Transverse colon (tissue), 4 donors: ENCODE data around the gene DNAL1. TPM values are rescaled to one million over a fixed set of nuclear protein-coding genes. Genes with fewer than 3 reads are reported as not detected.

Experiments used
- DNase-seq: peaks from one replicate; pipeline ENCODE4 v3.0.0-alpha.2; 2019
- H3K27ac ChIP-seq, 4 donors: fragments of 200-600 bp; sonication (generic); 2 replicates each; pipeline ENCODE4 v1.5.1; 2016 to 2018; ENCODE audit warnings: inconsistent platforms in 4 of 4
- H3K27me3 ChIP-seq: fragments of 200-600 bp; sonication (generic); 2 replicates; pipeline ENCODE4 v1.5.1; 2017; ENCODE audit warnings: inconsistent platforms
- H3K36me3 ChIP-seq, 4 donors: fragments of 200-600 bp; sonication (generic); 2 replicates each; pipeline ENCODE4 v1.5.1; 2017 to 2019; ENCODE audit warnings: inconsistent platforms in 4 of 4
- H3K4me1 ChIP-seq, 4 donors: fragments of 200-600 bp; sonication (generic); 2 replicates each; pipeline ENCODE4 v1.5.1; 2017 to 2020; ENCODE audit warnings: inconsistent platforms in 4 of 4
- H3K4me3 ChIP-seq, 4 donors: fragments of 200-600 bp; sonication (generic); 1 replicate in 1 of 4; 2 replicates in 3 of 4; pipeline versions ENCODE4 v1.5.1 to v1.6.1; 2017 to 2019; ENCODE audit warnings: inconsistent platforms in 4 of 4
- H3K9me3 ChIP-seq, 2 donors: fragments of 200-600 bp; sonication (generic); 2 replicates each; pipeline ENCODE4 v1.5.1; 2017 to 2019; ENCODE audit warnings: inconsistent platforms in 2 of 2
- EP300 ChIP-seq: sonication (generic); formaldehyde crosslinking; IDR thresholded peaks from one replicate; pipeline ENCODE4 v1.6.1; 2017; ENCODE audit warnings: antibody characterized with exemption, low read depth
- POLR2A ChIP-seq: fragments of 450-650 bp; IDR thresholded peaks from one replicate; pipeline ENCODE4 v1.6.1; 2016; ENCODE audit warnings: antibody characterized with exemption, mild to moderate bottlenecking, moderate library complexity
- POLR2AphosphoS5 ChIP-seq, 3 donors: sonication (generic); formaldehyde crosslinking; IDR thresholded peaks; one replicate each; pipeline ENCODE4 v1.6.1; 2016; ENCODE audit warnings: antibody characterized with exemption in 3 of 3
- WGBS, 2 donors: methylation state at CpG; one replicate each; pipeline ENCODE4 v1.1.5; 2018; ENCODE audit warnings: low coverage in 1 of 2; 5-methylcytosine and 5-hydroxymethylcytosine counted together
- in situ Hi-C, 4 donors: fragments of 200-750 bp; cut with MboI; loops; one replicate each; pipeline versions ENCODE4 v1.15.0 to v1.15.1; 2017; ENCODE audit warnings: low sequenced_read_pairs in 3 of 4, low pct_ligation_motif_present in 1 of 4, low pct_unique_long_range_greater_than_20kb in 1 of 4
- intact Hi-C: fragments of 100-400 bp; cut with DNase I; formaldehyde crosslinking; loops from one replicate; pipeline ENCODE4 v1.15.1; 2023; ENCODE audit warnings: low total_unique reads
- total RNA-seq, 4 donors: library from RNA; depleted of rRNA; stranded (reverse); fragments of >200 nt; gene quantifications; one replicate each; pipeline ENCODE4 v1.1.0, GENCODE V29; 2016
- TF ChIP-seq, protein P1 (sequence below), 5 experiments: fragments of 200-600 bp in 3 of 5; fragments of 450-650 bp in 2 of 5; sonication (generic) in 3 of 5; IDR thresholded peaks; 1 replicate in 2 of 5; 2 replicates in 3 of 5; pipeline ENCODE4 v1.5.1; 2016 to 2017; ENCODE audit warnings: antibody characterized with exemption in 5 of 5, inconsistent platforms in 3 of 5, mild to moderate bottlenecking in 2 of 5, moderate library complexity in 1 of 5

DNAL1 gene
- total RNA-seq, 4 donors from 2014 or later, result 0.80 to 6.3 (median 2.9) TPM

- Histone ChIP-seq H3K4me3 (peak overlapping the region; percentile 81 to 93 (median 87)), H3K27me3 (no peaks in the 10 kb centered on the region), H3K27ac (peak overlapping the region; percentile 91 to 98 (median 97)), H3K9me3 (no peaks in the 10 kb centered on the region), H3K36me3 (no peaks in the 10 kb centered on the region), H3K4me1 (peaks cover 6 to 26% (median 11%) of the 10 kb centered on the region in 4 donors)
- intact Hi-C loops (no loop called here), in situ Hi-C loops (no loop called here)
- WGBS, 2 donors, result 63% methylated on average over 20 of the region's 20 CpGs; no CpG with 5 or more reads in 1 of the 2 donors
- DNase-seq, result no peak
- TF ChIP-seq POLR2A (no peak), POLR2AphosphoS5 (IDR thresholded peaks at IDR 0.05) (no peak), EP300 (no peak)
- TF ChIP-seq, protein P1, sequence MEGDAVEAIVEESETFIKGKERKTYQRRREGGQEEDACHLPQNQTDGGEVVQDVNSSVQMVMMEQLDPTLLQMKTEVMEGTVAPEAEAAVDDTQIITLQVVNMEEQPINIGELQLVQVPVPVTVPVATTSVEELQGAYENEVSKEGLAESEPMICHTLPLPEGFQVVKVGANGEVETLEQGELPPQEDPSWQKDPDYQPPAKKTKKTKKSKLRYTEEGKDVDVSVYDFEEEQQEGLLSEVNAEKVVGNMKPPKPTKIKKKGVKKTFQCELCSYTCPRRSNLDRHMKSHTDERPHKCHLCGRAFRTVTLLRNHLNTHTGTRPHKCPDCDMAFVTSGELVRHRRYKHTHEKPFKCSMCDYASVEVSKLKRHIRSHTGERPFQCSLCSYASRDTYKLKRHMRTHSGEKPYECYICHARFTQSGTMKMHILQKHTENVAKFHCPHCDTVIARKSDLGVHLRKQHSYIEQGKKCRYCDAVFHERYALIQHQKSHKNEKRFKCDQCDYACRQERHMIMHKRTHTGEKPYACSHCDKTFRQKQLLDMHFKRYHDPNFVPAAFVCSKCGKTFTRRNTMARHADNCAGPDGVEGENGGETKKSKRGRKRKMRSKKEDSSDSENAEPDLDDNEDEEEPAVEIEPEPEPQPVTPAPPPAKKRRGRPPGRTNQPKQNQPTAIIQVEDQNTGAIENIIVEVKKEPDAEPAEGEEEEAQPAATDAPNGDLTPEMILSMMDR (IDR thresholded peaks at IDR 0.05), result no peak
These were observed 67.9 kb downstream of the DNAL1 start for GRCh38 chr14:73712540-73713180.

DNA sequence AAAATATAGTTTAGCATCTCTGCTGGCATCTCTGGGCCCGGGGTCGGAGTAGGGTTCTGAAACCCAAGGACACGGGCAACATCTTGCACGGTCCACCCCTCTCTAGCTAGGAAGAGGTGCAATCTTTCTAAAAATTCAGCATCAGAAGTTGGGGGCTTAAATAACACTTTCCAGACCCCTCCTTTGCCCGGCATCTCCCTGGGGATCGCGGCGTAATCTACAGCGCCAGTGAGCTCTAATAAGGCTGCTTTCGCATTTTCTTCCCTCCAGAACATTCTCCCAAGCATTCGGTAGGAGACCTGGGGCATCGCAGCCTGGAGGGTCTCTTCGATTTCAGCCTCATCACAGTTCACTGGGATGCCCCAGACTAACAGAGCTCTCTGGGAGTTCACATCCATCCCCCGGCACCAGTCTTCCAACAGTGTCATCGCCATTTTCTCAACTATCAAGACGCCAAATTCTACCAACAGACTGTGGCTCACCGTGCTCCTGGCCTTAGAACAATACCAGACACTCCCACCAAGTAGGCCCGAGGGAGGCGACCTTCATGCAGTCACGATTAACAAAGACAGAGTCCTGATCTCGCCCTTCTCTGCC, 68.5 kb downstream of the DNAL1 start:
- Histone ChIP-seq H3K4me3 (peak overlapping the region; percentile 81 to 93 (median 87)), H3K27me3 (no peaks in the 10 kb centered on the region), H3K27ac (peak overlapping the region; percentile 91 to 98 (median 97)), H3K4me1 (peaks cover 6 to 33% (median 14%) of the 10 kb centered on the region in 4 donors), H3K9me3 (no peaks in the 10 kb centered on the region), H3K36me3 (peaks cover 0 to under 1% (median 0%) of the 10 kb centered on the region in 4 donors)
- intact Hi-C loops, result no loop called here
- WGBS, 2 donors, result 28 to 37% methylated on average over 10 to 21 of the region's 21 CpGs
- no peak for TF ChIP-seq POLR2A
- TF ChIP-seq EP300, result no peak
- no peak for TF ChIP-seq POLR2AphosphoS5 (IDR thresholded peaks at IDR 0.05)
- TF ChIP-seq, protein P1 (IDR thresholded peaks at IDR 0.05), result no peak
- no peak for DNase-seq
- in situ Hi-C loops, result no loop called here

DNA sequence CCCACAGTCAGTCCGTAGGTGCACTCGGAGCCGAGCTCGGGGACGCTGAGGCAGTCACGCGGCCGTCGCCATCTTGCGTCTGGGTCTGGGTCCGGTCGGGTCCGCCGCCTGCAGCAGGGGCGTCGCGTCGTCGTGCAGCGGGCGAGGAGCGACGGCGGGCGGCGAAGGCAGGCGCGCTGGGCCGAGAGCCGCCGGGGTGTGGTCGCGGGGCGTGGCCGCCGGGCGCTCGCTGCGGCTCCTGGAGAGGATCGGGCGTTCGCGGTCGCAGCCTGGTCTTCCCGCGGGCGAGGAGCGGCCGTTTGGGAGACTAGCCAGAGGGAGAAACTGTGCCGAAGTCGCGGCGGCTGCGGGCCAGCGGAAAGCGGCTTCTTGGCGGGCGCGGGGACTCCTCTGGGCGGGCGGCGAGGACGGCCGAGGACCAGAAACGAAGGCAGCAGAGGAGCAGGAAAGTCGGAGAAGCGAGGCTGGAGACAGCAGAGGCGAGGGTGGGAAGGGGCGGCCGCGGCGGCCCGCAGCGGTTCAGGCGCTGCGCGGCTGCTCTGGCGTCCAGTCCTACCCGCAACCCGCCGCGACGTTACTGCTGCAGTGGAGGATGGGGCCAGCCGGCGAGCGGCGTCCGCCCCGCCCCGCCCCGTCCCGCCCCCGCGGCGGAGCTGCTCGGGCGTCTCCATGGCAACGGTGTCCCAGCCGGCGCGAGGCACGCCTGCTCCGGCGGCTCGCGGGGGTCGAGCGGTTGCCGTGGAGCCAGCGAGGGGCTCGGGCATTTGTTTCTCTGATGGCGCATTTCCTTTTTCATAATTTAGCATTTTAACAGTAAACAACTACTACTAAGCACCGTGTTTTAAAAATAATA, 69.2 kb downstream of the DNAL1 start, which contains the start of gene PNMA1:
PNMA1 (minus strand) TSS at position 582 of the 853 bp plus-strand sequence. CDS start 745 bp downstream, outside the sequence.
- peaks cover 6 to 38% (median 19%) of the 10 kb centered on the region in 4 donors for H3K4me1 ChIP-seq

More for the DNA sequence above, 69.2 kb downstream of the DNAL1 start, which contains the start of gene PNMA1:
- DNase-seq, result peak; percentile 91
- 0 to 1% methylated on average over 15 to 64 of the region's 113 CpGs for WGBS, 2 donors
- peak within 1 kb of the TSS; percentile 81 to 93 (median 87) for H3K4me3 ChIP-seq
- H3K36me3 ChIP-seq, result peaks cover 0 to 8% (median 0%) of the 10 kb centered on the region in 4 donors
- intact Hi-C loops (no loop called here), in situ Hi-C loops (no loop called here)
- H3K27me3 ChIP-seq, result no peaks in the 10 kb centered on the region
- TF ChIP-seq, protein P1 (IDR thresholded peaks at IDR 0.05), result peak in 1 of 5 experiments; percentile 6
- no peak for TF ChIP-seq EP300
- TF ChIP-seq POLR2A, result peak; percentile 67
- TF ChIP-seq POLR2AphosphoS5 (IDR thresholded peaks at IDR 0.05), result peak; percentile 85 to 93 (median 93)
- H3K9me3 ChIP-seq, result no peaks in the 10 kb centered on the region
- H3K27ac ChIP-seq, result peak within 1 kb of the TSS; percentile 91 to 98 (median 97)
